ENCODE data around the gene FHIT.

DNA sequence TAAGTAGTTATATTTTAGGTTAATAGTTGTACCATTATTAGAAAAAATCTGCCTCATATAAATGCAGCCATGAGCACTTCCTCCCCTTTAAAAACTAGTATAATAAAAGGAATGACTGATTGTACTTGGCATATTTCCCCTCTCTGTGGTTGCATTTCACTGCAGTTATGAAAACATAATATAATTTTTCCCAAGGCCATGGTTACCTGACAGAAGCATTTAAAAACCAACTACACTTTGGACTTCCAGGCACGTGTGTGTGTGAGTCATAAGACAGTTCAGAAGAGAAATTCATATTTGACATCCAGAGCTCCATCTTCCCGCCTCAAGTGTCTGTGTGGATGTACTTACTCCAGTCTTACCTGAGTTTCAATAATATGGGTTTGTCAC is 1373.2 kb downstream of the FHIT start:
- TF ChIP-seq, protein P1, sequence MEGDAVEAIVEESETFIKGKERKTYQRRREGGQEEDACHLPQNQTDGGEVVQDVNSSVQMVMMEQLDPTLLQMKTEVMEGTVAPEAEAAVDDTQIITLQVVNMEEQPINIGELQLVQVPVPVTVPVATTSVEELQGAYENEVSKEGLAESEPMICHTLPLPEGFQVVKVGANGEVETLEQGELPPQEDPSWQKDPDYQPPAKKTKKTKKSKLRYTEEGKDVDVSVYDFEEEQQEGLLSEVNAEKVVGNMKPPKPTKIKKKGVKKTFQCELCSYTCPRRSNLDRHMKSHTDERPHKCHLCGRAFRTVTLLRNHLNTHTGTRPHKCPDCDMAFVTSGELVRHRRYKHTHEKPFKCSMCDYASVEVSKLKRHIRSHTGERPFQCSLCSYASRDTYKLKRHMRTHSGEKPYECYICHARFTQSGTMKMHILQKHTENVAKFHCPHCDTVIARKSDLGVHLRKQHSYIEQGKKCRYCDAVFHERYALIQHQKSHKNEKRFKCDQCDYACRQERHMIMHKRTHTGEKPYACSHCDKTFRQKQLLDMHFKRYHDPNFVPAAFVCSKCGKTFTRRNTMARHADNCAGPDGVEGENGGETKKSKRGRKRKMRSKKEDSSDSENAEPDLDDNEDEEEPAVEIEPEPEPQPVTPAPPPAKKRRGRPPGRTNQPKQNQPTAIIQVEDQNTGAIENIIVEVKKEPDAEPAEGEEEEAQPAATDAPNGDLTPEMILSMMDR (IDR thresholded peaks at IDR 0.05; ENCODE audit: insufficient read depth, low read length, poor library complexity, severe bottlenecking), result no peak
- no peak for TF ChIP-seq EZH2phosphoT487 (conservative IDR thresholded peaks at IDR 0.05; ENCODE audit: low read length)
